Measurements from ENCODE around the gene MYL7.
"Not testable (repeated sequence)": the region's sequence is repeated elsewhere in the genome, so short reads cannot be mapped to it uniquely, and the experiment has no call there.

The MYL7 gene, protein sequence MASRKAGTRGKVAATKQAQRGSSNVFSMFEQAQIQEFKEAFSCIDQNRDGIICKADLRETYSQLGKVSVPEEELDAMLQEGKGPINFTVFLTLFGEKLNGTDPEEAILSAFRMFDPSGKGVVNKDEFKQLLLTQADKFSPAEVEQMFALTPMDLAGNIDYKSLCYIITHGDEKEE

DNA sequence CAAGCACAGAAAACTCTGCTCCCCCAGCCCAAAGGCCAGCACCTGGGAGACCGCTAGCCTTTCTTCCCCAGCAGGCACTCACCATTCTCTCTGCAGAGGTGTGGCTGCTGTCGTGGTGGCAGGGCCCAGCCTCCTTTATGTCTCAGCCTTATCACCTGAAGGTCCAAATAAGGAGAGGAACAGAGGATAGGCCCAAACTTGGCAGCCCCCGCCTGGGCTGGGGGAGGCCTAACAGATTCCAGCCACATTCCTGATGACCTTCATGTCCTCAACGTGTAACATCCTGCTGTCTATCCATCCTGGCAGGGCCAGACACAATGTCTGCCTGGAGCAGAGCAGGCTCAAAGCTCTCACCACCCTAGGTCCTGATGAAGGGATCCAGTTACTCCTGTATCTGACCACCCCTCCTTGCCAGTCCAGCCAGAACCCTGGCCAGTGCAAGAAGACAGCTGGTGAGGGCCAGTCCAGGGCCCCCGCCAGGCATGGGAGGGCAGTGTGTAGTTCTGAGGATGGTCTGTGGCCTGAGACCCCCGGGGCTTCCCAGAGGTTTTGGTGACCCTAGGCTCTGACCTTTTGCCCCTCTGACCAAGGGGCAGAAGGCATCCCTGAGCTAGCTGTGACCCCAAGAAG, at the start of gene MYL7:
TSS of gene MYL7 (minus strand) at position 112 of the 630 bp plus-strand sequence. CDS start at position 85, 27 bp downstream.
- no peak for DNase-seq

DNA sequence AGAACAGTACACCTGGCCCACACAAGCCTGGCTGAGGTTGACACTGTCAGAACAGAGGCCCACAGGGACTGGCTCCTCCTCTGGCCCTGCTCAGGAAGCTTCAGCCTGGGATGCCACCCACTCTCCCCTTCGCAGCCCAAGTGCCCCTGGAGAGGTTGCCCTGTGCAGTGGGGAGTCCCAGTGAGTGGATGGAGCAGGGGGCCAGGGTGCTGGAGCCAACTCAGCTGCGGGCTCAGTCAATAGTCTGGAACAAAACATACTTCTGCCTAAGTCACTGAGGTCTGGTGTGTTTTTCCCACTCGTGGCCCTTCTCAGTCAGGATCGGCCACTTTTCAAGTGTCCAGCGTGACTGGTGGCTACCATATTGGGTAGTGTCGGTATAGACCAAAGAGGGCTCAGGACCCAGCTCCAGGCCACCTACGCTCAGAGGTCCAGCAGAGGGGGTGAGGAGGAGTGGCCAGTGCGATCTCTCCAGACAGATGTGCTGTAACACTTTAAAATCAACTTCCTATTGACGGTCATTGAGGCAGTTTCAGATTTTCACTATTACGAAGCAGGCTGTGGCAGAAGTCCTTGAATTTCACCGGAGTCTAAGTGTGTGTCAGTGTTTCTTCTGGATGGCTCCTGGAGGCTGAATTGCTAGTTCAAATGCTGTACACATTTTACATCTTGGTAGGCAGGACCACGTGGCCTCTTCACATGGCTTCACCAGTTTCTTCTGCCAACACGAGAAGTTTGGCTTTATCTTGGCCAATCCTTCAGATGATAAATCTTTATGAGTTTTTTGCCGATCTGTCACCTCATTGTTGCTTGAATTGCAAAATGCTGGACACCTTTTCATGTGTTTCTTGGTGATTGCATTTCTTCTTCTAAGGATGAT, 49.1 kb upstream of the MYL7 start:
- no peak for DNase-seq

DNA sequence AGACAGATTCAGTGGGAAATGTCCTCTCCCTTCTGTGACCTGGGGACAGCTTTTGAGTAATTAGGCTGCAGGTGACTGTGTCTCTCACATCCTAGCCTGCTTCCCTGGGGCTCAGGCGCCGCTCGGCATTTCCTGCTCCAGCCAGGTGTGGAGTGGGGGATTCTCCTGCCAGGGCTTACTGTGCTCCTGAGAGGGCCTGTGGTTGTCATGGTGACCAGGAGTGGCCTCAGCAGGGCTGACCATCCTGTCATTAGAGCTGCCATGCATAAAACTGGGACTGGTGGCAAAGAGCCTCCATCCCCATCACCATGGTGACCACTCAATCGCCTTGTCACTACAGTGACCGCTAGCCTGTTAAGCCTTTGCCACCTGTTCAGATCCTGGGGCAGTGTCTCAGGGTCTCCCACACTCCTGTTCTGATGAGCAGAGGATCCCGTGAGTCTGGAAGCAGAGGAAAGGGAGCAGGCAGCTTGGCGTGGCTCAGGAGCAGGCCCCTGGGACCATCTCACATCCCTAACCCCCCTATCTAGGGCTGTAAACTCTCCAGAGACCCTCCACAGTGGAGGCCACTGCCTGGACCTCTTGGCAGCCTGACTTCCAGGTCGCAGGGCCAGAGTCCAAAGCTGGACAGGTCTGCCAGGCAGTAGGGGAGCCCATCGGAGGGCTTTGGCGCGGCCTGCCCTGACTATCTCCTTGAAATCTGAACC, 48.3 kb upstream of the MYL7 start, which contains the start of gene GCK:
TSS of gene GCK (minus strand) at position 154 of the 707 bp plus-strand sequence. CDS start 486 bp downstream, outside the sequence.
- DNase-seq: no peak

DNA sequence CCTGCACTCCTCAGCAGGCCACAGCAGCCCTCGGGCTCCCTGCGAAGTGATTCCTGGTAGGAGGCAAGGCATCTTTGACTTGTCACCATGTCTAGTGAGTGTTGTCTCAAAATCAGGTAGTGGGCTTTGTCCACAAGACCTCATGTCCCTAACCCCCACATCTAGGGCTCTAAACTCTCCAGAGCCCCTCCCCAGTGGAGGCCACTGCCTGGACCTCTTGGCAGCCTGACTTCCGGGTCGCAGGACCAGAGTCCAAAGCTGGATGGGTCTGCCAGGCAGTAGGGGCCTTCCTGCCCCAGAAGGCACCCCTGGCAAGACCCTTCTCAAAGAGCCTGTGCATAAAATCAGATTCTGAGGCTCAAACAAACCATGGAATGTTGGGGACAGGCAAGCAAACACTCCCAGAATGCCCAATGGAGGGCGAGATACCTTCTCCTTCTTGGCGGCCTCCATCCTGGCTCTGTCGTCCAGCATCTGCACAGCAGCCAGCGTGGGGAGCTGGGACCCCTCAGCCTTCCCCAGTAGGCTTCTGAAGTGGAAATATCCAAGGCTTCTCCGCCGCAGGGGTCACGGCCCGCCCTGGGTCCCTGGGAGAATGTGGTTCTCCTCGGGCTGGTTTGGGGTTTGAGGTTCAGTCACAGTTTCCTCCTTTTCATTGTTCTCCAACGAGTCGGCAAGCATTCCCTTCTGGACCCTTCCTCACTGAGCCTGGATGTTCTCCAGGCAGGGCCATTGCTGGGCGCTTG, 47.5 kb upstream of the MYL7 start:
- DNase-seq: no peak

DNA sequence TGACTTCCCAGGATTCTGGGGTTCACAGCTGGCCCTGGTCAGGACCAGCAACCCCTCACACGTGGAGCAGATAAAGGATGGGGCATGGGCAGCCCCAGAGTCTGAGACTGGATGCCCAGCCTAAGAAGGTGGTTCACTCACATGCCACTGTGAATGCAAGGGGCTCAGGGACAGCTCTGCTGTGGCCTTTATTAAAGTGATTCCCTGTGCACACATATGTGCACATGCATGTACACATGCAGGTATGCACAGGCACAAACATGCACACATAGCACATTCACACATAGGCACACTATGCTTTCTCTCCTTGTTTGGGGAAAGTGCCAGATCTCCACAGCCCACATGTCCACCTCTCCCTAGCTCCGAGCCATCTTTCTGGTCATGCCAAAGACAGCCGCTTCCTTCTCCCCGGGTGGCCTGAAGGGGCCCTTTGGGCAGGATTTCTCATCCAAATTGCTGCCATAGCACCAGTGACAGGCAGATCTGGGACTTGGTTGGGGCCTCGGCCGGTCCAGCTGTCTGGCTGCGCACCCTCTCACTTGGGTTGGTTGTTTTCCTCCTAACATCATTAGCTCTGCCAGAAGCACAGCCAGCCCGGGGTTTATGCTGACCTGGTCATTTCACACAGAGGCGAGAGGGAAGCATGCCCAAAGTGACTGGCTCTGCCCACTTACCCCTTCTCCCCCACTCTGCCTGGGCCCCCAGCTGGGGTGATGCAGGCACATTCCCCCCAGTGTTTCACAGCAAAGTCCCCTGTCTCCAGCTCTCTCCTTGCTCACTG, 46.7 kb upstream of the MYL7 start:
- DNase-seq: peak in 6 of 56 donors; percentile 8 to 45 (median 31)

DNA sequence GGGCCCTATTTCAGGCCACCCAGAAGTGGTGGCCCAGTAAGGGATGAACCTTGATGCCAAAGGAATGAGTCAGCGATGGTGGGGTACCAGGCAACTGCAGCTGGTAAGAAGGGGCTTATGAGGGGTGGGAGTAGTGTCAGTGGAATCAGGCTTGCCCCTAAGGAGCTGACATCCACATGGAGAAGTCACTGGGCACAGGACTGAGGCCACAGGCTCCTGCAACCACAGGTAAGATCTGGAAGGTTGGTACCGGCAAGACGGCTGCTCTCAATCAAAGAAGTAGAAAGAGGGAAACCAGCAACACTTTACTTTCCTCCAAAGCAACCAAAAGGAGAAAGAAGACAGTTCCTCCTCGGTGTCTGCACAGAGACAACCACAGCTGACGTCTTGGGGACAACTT, 45.6 kb upstream of the MYL7 start:
- DNase-seq: no peak

DNA sequence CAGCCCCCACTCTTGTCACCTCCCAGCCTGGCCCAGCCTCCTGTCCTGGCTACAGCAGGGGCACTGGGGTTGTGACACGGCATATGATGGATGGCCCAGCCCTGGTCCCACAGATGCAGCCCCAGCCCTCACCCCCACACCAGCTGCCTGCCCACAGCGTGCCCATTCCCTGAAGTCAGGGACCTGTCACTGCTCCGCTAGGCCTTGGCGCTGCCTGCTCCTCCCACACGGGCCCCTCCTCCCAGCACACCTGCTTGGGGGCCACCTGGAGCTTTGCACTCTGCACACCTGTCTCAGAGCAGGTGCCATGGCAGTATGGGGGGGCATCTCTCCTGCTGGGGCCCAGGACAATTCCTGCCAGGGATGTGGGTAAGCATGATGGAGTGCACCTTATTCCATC, 44.6 kb upstream of the MYL7 start:
- DNase-seq: no peak

DNA sequence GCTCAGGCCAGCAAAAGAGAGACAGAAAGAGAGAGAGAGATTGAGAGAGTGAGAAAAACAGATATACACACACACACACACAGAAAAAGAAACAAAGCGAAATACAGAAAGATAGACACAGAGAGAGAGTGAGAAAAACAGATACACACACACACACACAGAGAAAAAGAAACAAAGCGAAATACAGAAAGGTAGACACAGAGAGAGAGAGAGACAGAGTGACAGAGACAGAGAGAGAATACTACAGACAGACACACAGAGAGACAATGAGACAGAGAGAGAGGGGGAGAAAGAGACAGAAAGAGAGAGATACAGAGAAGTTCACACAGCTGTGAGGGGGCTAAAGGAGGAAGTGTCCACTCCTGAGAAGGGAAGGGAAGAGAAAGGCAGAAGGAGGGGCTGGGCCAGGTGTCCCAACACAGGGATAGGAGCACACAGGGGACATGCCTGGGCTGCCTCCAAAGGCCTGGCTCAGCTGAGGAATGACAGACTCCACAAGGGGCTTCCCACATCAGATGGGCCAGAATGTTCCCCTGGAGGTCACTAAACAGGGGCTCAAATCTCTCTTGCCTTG, 43.8 kb upstream of the MYL7 start:
- DNase-seq: no peak

DNA sequence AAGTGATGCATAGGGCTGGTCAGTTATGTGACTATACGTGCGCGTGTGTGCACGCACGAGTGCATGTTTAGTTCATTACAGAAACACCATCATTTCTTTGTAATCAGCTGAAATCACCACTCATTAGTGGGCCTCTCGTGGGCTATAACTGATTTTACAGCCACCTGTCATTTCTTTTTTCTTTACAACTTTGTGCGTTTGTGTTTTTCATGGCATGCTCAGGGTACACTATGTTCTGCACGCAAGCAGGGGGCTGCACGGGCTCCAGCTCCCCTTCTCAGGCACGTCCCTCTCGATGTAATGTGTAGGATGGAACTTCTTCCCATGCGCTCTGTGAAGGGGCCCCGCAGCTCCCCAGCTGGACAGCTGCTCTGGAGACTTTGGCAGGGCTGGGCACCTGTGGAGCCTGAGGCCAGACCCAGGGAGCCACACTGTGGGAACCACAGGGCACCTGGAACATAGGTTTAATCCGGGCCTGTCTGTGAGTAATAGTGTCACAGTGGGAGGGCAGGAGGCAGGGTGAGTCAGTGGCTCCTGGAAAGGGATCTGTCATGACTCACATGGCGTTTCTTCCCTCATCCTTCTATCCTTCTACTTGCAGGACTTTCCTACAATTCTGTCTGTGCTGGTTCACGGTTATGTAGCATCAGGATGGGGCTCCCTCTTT, 43.2 kb upstream of the MYL7 start:
- peak in 11 of 56 donors; percentile 3 to 40 (median 27) for DNase-seq

DNA sequence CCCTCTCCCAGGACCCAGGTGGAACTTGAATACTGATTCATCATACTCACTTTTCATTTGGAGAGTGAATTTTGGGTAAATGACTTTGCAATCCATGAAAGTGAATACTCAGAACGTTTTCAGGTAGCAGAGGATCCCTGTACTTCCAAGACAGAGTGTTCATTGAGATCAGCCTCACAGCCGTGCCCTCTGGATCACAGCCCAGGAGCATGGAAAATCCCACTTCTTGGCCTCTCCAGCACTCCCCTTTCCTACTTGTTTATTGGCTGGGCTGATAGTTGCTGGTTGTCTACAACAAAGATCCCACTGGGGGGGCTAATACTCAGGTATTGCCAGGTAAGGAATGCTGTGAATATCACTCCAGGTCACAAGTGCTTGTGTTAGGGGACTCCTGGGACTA, 42.3 kb upstream of the MYL7 start:
- no peak for DNase-seq

DNA sequence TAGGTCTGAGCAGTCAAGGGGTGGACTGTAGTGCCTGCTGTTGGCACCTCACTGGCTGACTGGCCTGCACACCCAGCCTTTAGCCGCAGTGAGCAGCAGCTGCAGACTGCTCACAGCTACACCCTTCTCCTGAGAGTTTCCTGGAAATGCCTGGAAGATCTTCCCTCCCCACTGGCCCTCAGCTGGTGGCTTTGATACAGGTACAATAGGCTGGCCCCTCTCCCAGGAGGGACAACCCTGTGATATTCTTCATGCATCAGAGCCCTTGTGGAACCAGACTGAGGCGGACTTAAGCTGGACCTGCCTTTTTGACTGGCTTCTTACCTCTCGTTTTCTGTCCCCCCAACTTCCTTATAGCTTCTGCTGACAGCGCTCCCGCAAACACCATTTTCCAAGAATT, 41.7 kb upstream of the MYL7 start:
- no peak for DNase-seq

DNA sequence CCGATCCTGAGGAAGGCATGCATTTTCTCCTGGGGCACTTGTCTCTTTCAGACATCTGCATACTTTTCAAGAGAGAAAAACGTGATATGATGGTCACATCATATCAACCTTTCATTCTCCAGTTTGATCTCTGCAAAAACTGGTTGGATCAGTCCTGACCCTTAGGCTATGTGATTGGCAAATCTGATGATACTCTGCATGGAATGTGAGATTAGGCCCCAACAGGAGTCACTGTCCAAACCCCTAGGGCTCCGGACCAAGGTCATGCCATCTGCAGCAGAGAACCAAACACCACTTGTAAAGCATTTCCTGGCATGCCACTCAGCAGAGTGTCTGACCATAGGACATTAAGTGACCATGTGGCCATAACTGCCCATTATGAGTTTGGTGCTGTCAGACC, 39.5 kb upstream of the MYL7 start:
- DNase-seq: no peak

DNA sequence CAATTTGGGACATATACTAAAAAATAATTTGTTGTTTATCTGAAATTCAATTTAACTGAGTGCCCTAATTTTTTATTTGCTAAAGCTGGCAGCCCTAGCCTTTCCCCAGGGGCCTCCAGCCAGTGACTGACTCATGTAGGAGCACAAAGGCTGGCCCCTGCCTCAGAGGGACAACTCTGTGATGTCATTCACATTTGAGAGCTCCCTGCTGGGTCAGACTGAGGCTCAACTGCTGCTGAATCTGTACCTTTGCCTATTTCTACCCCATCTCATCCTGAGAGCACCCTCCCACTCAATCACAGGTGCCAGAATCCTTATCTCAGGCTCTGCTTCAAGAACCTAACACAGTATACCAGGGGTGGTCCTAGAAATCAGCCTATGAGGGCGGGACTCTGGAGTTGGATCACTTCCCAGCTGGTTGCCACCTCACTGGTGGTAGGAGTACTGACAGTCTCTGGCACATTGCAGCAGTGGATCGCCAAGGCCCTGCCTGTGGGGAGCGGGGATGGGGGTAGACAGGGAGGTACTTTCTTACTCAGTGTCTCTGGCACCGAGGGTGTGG, 36.5 kb upstream of the MYL7 start:
- peak in 25 of 56 donors; percentile 8 to 63 (median 32) for DNase-seq

DNA sequence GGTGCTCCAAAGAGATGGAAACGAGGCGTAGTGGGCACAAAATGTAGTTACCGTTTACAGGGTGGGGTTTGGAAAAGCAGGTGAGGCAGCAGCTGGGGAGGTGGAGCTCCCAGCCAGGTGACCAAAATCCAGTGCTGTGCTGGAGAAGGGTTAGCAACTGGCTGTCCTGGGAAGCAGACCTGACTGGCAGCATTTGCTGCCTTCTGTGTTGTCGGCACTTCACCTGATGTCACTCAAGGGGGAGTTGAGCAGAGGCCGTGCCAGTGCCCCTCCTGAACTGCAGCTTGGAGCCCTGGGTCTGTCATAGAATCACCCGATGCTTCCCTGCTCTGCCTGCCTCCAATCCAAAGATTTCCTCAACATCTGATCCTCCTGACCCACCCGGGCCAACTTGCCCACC, 35.4 kb upstream of the MYL7 start:
- DNase-seq: no peak

DNA sequence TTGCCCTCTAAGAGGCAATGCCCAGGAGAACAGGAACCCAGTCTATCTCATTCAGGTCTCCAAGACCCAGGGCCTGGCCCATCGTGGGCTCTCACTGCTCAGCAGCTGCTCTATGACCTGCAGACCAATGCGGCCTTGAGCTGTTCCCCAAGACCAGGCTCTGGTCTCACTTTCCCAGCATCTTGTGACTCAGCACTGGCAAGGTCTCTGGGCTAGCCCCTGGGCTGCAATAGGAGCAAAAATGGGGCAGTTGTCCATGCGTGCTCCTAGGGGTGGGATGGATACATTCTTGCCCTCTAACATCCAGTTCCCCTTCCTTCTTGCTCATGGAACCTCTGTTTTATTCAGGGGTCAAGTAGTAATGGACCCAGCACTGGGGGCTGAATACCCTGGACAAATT, 34.6 kb upstream of the MYL7 start:
- DNase-seq: no peak

DNA sequence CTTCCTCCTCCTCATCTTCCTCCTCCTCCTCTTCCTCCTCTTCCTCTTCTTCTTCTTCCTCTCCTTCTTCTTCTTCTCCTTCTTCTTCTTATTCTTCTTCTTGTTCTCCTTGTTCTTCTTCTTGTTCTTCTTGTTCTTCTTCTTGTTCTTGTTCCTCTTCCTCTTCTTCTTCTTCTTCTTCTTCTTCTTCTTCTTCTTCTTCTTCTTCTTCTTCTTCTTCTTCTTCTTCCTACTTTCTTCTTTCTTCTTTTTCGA, 33.5 kb upstream of the MYL7 start:
- not testable (repeated sequence) for DNase-seq

DNA sequence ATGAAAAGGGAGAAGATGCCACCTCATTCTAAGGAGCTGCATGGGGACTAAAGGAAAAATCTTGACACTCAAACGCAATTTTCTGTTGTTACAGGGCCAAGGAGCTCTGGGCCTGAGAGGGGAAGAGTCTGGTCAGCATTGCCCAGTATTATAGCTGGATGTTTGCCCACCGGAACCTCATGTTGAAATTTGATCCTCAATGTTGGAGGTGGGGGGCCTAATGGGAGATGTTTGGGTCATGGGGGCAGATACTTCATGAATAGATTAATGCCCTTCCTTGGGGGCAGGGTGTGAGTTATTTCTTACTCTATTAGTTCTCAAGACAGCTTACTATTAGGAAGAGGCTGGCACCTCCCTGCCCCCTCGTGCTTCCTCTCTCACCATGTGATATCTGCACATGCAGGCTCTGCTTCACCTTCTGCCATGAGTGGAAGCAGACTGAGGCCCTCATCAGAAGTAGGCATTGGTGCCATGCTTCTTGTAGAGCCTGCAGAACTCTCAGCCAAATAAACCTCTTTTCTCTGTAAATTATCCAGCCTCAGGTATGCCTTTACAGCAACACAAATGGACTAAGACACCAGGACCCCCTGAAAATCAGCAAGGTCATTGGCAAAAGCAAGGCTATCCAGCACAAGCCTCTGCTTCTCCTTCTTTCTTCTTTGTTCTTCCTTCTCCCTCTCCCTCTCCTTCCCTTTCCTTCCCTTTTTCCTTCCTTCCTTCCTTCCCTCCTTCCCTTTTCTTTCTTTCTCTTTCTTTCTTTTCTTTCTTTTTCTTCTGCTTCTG, 33.0 kb upstream of the MYL7 start:
- DNase-seq: no peak

DNA sequence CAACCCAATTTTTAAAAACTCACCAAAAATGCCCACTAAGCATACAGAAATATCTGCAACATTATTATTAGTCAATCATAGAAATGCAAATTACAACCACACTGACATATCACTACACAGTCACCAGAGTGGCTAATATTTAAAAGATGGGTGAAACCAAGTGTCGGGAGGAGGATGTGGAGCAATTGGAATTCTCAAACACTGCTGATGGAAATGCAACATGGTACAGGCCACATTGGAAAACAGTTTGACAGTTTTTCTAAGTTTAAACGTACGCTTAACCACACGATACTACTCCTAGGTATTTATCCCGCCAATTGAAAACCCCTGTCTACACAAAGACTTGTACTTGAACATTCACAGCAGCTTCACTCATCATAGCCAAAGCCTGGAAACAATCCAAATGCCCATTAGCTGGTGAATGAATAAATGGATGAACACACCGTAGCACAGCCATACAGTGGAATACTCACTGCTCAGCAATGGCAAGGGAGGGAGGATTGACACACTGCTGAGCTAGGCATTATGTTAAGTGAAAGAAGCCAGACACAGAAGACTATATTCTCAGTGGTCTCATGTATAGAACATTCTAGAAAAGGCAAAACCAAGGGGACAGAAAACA, 31.8 kb upstream of the MYL7 start:
- no peak for DNase-seq
